Chondrocyte (in vitro differentiated cells): Measurements from ENCODE around the gene TIGAR. TPM values are rescaled to one million over a fixed set of nuclear protein-coding genes. Genes with fewer than 3 reads are reported as not detected.

Experiments used
- DNase-seq: peaks from one replicate; pipeline ENCODE4 v3.0.0; 2021; ENCODE audit warnings: mixed read lengths, low spot score
- H3K27ac Mint-ChIP-seq: one replicate; pipeline ENCODE4 v1.8.0; 2021; ENCODE audit warnings: mild to moderate bottlenecking, moderate library complexity, mixed read lengths; ENCODE audit not compliant: unreplicated experiment
- H3K27me3 Mint-ChIP-seq: 2 replicates; pipeline ENCODE4 v1.8.0; 2021; ENCODE audit warnings: low read depth, mixed read lengths
- H3K36me3 Mint-ChIP-seq: 2 replicates; pipeline ENCODE4 v1.8.0; 2021; ENCODE audit warnings: low read depth, mixed read lengths
- H3K4me1 Mint-ChIP-seq: 2 replicates; pipeline ENCODE4 v1.8.0; 2021; ENCODE audit warnings: low read depth, mild to moderate bottlenecking, mixed read lengths
- H3K4me3 Mint-ChIP-seq: one replicate; pipeline ENCODE4 v1.8.0; 2021; ENCODE audit warnings: mild to moderate bottlenecking, moderate library complexity, mixed read lengths; ENCODE audit not compliant: unreplicated experiment
- H3K9me3 Mint-ChIP-seq: 2 replicates; pipeline ENCODE4 v1.8.0; 2021; ENCODE audit warnings: low read depth, mixed read lengths
- CTCF ChIP-seq: fragments of 200-600 bp; sonication (generic); IDR thresholded peaks from 2 replicates; pipeline ENCODE4 v1.5.0; 2021; ENCODE audit warnings: antibody characterized with exemption, mild to moderate bottlenecking, moderate library complexity
- total RNA-seq: library from RNA; stranded (reverse); gene quantifications from 3 replicates; pipeline ENCODE4 v1.2.1, GENCODE V29; 2021

TIGAR gene
- total RNA-seq, 1 donor from 2014 or later, result 28.8 TPM

- Mint-ChIP-seq H3K27ac (no peak overlapping the region), H3K4me3 (no peak overlapping the region), H3K9me3 (peaks cover 19% of the 10 kb centered on the region), H3K4me1 (no peaks in the 10 kb centered on the region), H3K36me3 (peaks cover 18% of the 10 kb centered on the region), H3K27me3 (no peaks in the 10 kb centered on the region)
- DNase-seq, result no peak
- peak; percentile 64 for TF ChIP-seq CTCF
These were observed 35.0 kb downstream of the TIGAR start for GRCh38 chr12:4356041-4356327.

- Mint-ChIP-seq H3K27ac (no peak overlapping the region), H3K27me3 (peaks cover 31% of the 10 kb centered on the region), H3K4me3 (no peak overlapping the region), H3K4me1 (no peaks in the 10 kb centered on the region), H3K36me3 (no peaks in the 10 kb centered on the region), H3K9me3 (no peaks in the 10 kb centered on the region)
- DNase-seq, result no peak
- no peak for TF ChIP-seq CTCF
These were observed 45.1 kb downstream of the TIGAR start for GRCh38 chr12:4366090-4366489.

- peaks cover 39% of the 10 kb centered on the region for H3K27me3 Mint-ChIP-seq
- H3K4me3 Mint-ChIP-seq, result no peak overlapping the region
- no peaks in the 10 kb centered on the region for H3K9me3 Mint-ChIP-seq
- DNase-seq, result no peak
- no peaks in the 10 kb centered on the region for H3K4me1 Mint-ChIP-seq
- TF ChIP-seq CTCF, result no peak
- no peak overlapping the region for H3K27ac Mint-ChIP-seq
- no peaks in the 10 kb centered on the region for H3K36me3 Mint-ChIP-seq
These were observed 48.5 kb downstream of the TIGAR start for GRCh38 chr12:4369548-4369947.

- Mint-ChIP-seq H3K27me3 (peaks cover 40% of the 10 kb centered on the region), H3K27ac (no peak overlapping the region), H3K9me3 (no peaks in the 10 kb centered on the region), H3K4me3 (no peak overlapping the region), H3K4me1 (no peaks in the 10 kb centered on the region), H3K36me3 (no peaks in the 10 kb centered on the region)
- peak; percentile 92 for DNase-seq
- TF ChIP-seq CTCF, result no peak
These were observed 49.3 kb downstream of the TIGAR start for GRCh38 chr12:4370265-4370664.

DNA sequence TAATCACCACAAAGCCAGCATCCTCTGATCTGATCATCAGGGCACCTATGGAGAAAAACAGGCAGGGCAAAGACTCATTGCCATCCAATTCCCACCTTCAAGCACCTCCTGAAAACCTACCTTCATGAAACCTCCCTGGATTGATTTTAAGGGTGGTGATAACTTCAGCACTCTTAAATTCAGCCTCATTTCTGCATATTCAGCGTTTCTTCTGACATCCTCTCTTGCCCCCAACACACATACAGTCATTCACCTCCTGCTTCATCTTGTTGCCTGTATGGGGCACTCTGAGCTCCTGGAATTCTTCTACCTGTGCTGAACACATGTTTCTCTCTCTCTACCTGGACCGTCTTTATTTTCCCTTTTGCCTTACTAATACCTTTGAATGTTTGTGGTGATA lies 51.6 kb downstream of the TIGAR start:
- Mint-ChIP-seq H3K36me3 (no peaks in the 10 kb centered on the region), H3K9me3 (no peaks in the 10 kb centered on the region), H3K27me3 (peaks cover 32% of the 10 kb centered on the region), H3K4me1 (no peaks in the 10 kb centered on the region), H3K4me3 (no peak overlapping the region), H3K27ac (no peak overlapping the region)
- no peak for DNase-seq
- no peak for TF ChIP-seq CTCF
